Bronchial smooth muscle cell (primary cell): ENCODE results near the gene PSMD3. TPM values are rescaled to one million over a fixed set of nuclear protein-coding genes. Genes with fewer than 3 reads are reported as not detected.

Experiments
- total RNA-seq: library from RNA; depleted of rRNA; stranded (reverse); fragments of >200 nt; gene quantifications from 2 replicates; pipeline ENCODE4 v1.2.1, GENCODE V29; 2014

PSMD3 gene
- total RNA-seq = 56.8 and 63.4 TPM in 2 replicates

DNA sequence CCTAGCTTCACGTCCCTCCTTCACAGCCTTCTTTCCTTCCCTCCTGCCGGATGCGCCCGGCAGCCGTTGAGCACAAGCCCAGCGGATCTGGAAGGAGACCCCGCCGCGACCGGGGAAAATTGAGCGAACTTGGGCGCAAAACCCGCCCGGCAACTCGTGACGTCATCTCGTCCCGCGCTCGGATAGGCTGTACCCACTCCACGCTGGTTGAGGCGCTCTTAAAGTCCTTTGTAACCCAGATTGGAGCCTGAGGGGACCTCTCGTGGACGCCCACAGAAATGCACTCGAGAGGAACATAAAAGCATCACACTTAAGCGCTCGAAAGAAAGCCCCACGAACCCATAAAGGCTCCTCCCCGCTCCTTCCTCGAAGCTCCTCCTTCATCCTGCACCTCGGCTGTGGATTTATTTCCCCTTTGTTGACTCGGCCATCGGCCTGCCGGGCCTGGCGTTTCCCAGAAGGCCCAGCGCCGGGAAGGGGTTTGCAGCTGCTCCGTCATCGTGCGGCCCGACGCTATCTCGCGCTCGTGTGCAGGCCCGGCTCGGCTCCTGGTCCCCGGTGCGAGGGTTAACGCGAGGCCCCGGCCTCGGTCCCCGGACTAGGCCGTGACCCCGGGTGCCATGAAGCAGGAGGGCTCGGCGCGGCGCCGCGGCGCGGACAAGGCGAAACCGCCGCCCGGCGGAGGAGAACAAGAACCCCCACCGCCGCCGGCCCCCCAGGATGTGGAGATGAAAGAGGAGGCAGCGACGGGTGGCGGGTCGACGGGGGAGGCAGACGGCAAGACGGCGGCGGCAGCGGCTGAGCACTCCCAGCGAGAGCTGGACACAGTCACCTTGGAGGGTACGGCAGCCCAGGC, at the start of gene PSMD3:
Gene PSMD3 (plus strand): TSS at position 457 of the 856 bp plus-strand sequence. CDS start 164 bp downstream, at position 621.

DNA sequence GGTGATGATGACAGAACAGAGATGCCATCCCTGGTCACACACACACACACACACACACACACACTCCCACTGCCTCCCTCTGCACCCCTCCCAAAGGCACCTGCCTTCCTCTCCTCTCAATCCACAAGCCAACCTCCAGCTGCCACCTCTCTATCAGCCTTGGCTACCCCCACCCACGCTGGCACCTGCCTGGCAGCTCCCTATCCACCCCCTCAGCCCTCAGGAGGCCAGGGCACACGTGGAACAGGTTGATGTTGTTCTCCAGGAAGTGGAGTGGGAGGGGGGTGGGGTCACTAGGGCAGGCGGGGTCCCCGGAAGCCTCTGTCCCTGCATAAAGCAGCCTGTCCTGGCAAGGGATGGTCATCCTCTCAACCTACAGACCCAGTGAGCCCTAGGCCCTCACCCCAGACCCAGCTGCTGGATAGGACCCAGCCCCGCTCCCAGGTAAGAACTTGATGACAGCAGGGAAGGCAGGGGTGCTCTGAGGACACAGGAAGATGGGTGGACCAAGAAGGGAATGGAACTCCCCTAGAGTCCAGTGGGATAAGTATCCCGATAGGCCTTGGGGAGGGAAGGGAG, 17.9 kb upstream of the PSMD3 start, which contains the start of gene GSDMA:
Gene GSDMA (plus strand): TSS at position 363 of the 579 bp plus-strand sequence. CDS start 2,684 bp downstream, outside the sequence.

GRCh38 chr17:40015005-40015997, 34.7 kb downstream of the PSMD3 start, which contains the start of gene CSF3:
CSF3 (plus strand) TSS chr17:40015440; CDS start chr17:40015475, 35 bp downstream.

Other genes with a start within 250 kb of the PSMD3 start
- 0.16 TPM in 1 of 2 replicates, not detected in the other for gene GRB7, start 242.9 kb upstream of the PSMD3 start, total RNA-seq
- gene IKZF3, start 116.5 kb upstream of the PSMD3 start, total RNA-seq = under 0.01 TPM in 1 of 2 replicates, not detected in the other
- gene ZPBP2, start 112.6 kb upstream of the PSMD3 start, total RNA-seq = not detected in 2 replicates
- gene GSDMB, start 62.2 kb upstream of the PSMD3 start, total RNA-seq = 5.5 and 5.6 TPM in 2 replicates
- 58.2 and 69.5 TPM in 2 replicates for gene ORMDL3, start 53.2 kb upstream of the PSMD3 start, total RNA-seq
- gene LRRC3C, start 53.1 kb upstream of the PSMD3 start, total RNA-seq = not detected in 2 replicates
- gene GSDMA, start 17.8 kb upstream of the PSMD3 start, total RNA-seq = not detected in 2 replicates
- 0.16 TPM in 1 of 2 replicates, not detected in the other for gene CSF3, start 34.6 kb downstream of the PSMD3 start, total RNA-seq
- 23.8 and 27.2 TPM in 2 replicates for gene MED24, start 73.6 kb downstream of the PSMD3 start, total RNA-seq
- gene THRA, start 82.2 kb downstream of the PSMD3 start, total RNA-seq = 25.5 and 51.2 TPM in 2 replicates
- gene NR1D1, start 119.8 kb downstream of the PSMD3 start, total RNA-seq = 1.9 and 2.2 TPM in 2 replicates
- 32.2 and 32.6 TPM in 2 replicates for gene MSL1, start 141.2 kb downstream of the PSMD3 start, total RNA-seq
- gene CASC3, start 159.7 kb downstream of the PSMD3 start, total RNA-seq = 21.2 and 25.5 TPM in 2 replicates
- gene RAPGEFL1, start 196.7 kb downstream of the PSMD3 start, total RNA-seq = 0.52 and 1.6 TPM in 2 replicates
- gene WIPF2, start 238.5 kb downstream of the PSMD3 start, total RNA-seq = 2.6 and 5.0 TPM in 2 replicates